Right lobe of liver (tissue), 4 donors: ENCODE results near the gene FILIP1L.

Experiments used
- POLR2A ChIP-seq: fragments of 450-650 bp; IDR thresholded peaks from one replicate; pipeline ENCODE4 v1.6.1; 2017; ENCODE audit warnings: antibody characterized with exemption, mild to moderate bottlenecking
- TF ChIP-seq, protein P1 (sequence below), 4 donors: fragments of 200-600 bp in 3 of 4; fragments of 450-650 bp in 1 of 4; IDR thresholded peaks; one replicate each; pipeline versions ENCODE4 v1.5.1 to v1.8.0; 2016 to 2022; ENCODE audit warnings: antibody characterized with exemption in 4 of 4, mild to moderate bottlenecking in 2 of 4
- donor health status: DM: no; HTN: no; CAD: no.
- donor health status: DM: no; HTN: no; CAD: no.
- donor health status: DM: no; HTN: yes; CAD: no.

DNA sequence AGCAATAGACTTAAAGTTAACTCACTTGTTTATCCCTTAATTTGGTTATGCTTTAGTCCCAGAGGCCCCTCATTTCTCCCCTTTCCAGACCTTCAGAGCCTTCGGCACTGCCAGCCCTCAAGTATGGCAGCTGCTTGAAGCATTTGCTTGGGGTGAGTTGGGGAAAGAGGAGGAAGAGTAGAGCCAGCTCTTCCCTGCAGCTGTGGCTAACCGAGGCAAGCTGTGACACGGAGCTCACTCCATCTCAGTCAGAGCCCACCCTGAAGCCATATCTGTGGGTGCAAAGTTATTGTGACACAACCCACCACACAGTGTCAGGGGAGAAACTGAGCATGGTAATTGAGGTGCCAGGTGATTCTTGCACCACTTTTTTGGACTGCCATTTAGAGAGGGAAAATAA lies 66.1 kb downstream of the FILIP1L start:
- TF ChIP-seq, protein P1, sequence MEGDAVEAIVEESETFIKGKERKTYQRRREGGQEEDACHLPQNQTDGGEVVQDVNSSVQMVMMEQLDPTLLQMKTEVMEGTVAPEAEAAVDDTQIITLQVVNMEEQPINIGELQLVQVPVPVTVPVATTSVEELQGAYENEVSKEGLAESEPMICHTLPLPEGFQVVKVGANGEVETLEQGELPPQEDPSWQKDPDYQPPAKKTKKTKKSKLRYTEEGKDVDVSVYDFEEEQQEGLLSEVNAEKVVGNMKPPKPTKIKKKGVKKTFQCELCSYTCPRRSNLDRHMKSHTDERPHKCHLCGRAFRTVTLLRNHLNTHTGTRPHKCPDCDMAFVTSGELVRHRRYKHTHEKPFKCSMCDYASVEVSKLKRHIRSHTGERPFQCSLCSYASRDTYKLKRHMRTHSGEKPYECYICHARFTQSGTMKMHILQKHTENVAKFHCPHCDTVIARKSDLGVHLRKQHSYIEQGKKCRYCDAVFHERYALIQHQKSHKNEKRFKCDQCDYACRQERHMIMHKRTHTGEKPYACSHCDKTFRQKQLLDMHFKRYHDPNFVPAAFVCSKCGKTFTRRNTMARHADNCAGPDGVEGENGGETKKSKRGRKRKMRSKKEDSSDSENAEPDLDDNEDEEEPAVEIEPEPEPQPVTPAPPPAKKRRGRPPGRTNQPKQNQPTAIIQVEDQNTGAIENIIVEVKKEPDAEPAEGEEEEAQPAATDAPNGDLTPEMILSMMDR (IDR thresholded peaks at IDR 0.05) = no peak
- no peak for TF ChIP-seq POLR2A
